ENCODE measurements around the gene C2orf76.

C2orf76 gene

DNA sequence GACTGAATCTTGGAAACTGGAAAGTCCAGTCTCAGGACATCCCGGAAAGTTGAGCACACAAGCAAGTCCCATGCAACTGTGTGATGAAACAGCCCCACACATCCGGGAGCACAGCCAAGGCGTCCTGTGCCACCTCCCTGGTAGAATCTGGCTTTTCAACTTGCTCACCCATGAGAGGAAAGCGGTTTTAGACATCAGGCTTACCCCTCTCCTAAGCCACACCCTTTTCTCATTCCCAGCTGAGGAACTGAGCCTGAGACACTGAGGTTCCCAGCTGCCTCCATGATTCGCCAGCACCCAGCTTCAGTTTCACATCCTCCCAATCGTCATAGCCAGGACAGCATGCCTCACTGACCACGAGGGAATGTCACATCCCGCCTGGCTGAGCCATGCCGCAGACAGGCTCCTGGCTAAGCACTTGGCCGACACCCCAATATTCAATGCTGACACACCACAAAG is 82.7 kb downstream of the C2orf76 start:
- Histone ChIP-seq H3K4me2 (ENCODE audit: low read depth, low read length, poor library complexity, severe bottlenecking) (no peak overlapping the region), H3K79me2 (ENCODE audit: insufficient read depth, low read length) (no peaks in the 10 kb centered on the region), H3F3A (ENCODE audit: low read depth) (no peaks in the 10 kb centered on the region), H2AFZ (ENCODE audit: low read length) (no peak overlapping the region), H3K4me3 (ENCODE audit: low read length, poor library complexity, severe bottlenecking) (no peak overlapping the region), H3K9ac (ENCODE audit: low read depth, low read length, poor library complexity, severe bottlenecking) (no peak overlapping the region), H3K9me3 (ENCODE audit: insufficient read depth, low read depth, low read length) (no peaks in the 10 kb centered on the region), H3K36me3 (ENCODE audit: insufficient read depth, low read length) (no peaks in the 10 kb centered on the region), H4K20me1 (ENCODE audit: insufficient read depth, low read length, poor library complexity, severe bottlenecking) (no peaks in the 10 kb centered on the region), H3K4me1 (ENCODE audit: insufficient read depth, low read length, poor library complexity, severe bottlenecking) (peaks cover 8% of the 10 kb centered on the region), H3K9me2 (replicated peaks; ENCODE audit: low read depth, low read length) (no peaks in the 10 kb centered on the region), H3K27me3 (ENCODE audit: insufficient read depth, low read length, poor library complexity, severe bottlenecking) (no peaks in the 10 kb centered on the region)
- TF ChIP-seq EZH2phosphoT487 (IDR thresholded peaks at IDR 0.05; ENCODE audit: borderline replicate concordance), result no peak
- TF ChIP-seq, protein P1, sequence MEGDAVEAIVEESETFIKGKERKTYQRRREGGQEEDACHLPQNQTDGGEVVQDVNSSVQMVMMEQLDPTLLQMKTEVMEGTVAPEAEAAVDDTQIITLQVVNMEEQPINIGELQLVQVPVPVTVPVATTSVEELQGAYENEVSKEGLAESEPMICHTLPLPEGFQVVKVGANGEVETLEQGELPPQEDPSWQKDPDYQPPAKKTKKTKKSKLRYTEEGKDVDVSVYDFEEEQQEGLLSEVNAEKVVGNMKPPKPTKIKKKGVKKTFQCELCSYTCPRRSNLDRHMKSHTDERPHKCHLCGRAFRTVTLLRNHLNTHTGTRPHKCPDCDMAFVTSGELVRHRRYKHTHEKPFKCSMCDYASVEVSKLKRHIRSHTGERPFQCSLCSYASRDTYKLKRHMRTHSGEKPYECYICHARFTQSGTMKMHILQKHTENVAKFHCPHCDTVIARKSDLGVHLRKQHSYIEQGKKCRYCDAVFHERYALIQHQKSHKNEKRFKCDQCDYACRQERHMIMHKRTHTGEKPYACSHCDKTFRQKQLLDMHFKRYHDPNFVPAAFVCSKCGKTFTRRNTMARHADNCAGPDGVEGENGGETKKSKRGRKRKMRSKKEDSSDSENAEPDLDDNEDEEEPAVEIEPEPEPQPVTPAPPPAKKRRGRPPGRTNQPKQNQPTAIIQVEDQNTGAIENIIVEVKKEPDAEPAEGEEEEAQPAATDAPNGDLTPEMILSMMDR (conservative IDR thresholded peaks at IDR 0.05; ENCODE audit: low read length), result no peak

DNA sequence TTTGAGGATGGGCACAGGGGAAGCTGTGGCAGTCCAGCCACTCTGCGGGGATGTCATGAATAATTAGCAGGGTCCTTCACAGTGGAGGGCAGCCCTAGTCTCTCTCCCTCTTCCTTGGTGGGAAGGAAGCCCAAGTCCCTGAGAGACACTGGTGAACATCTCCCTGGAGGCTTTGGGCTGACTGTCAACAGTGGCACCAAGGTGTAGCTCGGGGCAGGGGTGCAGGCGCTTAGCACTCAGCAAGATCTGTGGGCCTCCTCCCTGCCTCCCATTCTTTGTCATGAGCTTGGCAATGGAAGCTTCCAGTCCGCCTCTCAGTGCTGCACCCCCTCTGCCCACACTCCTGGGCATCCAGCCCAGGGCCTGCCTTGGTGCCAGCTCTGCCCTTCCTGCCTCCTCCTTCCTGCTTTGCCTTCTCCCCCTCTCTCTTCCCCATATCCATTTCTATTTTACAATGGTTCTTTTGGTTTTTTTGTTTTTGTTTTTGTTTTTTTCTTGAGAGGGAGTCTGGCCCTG is 83.6 kb downstream of the C2orf76 start:
- Histone ChIP-seq H3F3A (ENCODE audit: low read depth) (no peaks in the 10 kb centered on the region), H3K27me3 (ENCODE audit: insufficient read depth, low read length, poor library complexity, severe bottlenecking) (no peaks in the 10 kb centered on the region), H3K4me3 (ENCODE audit: low read length, poor library complexity, severe bottlenecking) (no peak overlapping the region), H3K79me2 (ENCODE audit: insufficient read depth, low read length) (no peaks in the 10 kb centered on the region), H3K9me3 (ENCODE audit: insufficient read depth, low read depth, low read length) (no peaks in the 10 kb centered on the region), H3K36me3 (ENCODE audit: insufficient read depth, low read length) (no peaks in the 10 kb centered on the region), H3K4me2 (ENCODE audit: low read depth, low read length, poor library complexity, severe bottlenecking) (no peak overlapping the region), H2AFZ (ENCODE audit: low read length) (no peak overlapping the region), H3K4me1 (ENCODE audit: insufficient read depth, low read length, poor library complexity, severe bottlenecking) (peaks cover 8% of the 10 kb centered on the region), H3K9me2 (replicated peaks; ENCODE audit: low read depth, low read length) (no peaks in the 10 kb centered on the region), H4K20me1 (ENCODE audit: insufficient read depth, low read length, poor library complexity, severe bottlenecking) (no peaks in the 10 kb centered on the region), H3K9ac (ENCODE audit: low read depth, low read length, poor library complexity, severe bottlenecking) (no peak overlapping the region)
- no peak for TF ChIP-seq EZH2phosphoT487 (IDR thresholded peaks at IDR 0.05; ENCODE audit: borderline replicate concordance)
- TF ChIP-seq, protein P1 (conservative IDR thresholded peaks at IDR 0.05; ENCODE audit: low read length), result no peak

DNA sequence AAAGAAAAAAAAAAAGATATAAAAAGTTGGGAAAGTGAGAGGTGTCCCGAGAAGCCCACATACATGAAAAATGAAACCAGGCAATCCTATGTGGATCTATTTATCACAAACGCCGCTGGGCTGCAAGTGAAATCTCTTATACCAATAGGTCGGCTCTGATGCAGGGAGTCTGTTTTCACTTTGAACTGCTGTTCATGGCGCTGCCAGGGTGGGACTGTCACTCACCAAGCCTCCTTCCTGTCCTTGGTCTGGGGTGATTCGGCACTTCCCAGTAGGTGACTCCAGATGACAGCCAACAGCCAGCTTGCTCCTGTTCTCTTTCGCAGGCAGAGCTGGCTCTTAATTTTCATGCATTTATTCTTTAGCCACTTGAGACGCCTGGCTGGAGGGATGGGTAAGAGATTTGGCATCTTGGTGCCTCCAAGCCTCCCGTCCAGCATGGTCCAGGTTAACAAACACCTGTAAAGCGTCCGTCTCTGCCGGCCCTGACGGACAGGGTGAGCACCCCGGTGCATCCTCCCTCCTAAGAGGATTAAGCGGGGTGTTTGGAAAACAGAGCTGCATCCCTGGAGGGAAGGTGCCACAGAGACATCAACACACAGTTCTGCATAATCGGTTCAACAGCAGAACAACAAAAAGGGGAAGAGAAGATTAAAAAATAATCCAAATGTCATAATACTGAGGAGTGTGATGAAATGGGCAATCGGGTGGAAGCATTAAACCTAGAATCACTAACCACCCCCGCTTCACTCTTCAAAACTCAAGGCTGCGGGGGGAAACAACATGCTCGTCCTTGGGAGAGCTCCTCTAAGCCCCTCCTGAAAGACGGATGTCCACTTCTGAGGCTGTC is 84.3 kb downstream of the C2orf76 start:
- H3K27me3 ChIP-seq (ENCODE audit: insufficient read depth, low read length, poor library complexity, severe bottlenecking), result no peaks in the 10 kb centered on the region
- H3K9me3 ChIP-seq (ENCODE audit: insufficient read depth, low read depth, low read length), result no peaks in the 10 kb centered on the region
- H3K4me3 ChIP-seq (ENCODE audit: low read length, poor library complexity, severe bottlenecking), result no peak overlapping the region
- H4K20me1 ChIP-seq (ENCODE audit: insufficient read depth, low read length, poor library complexity, severe bottlenecking), result no peaks in the 10 kb centered on the region
- H3F3A ChIP-seq (ENCODE audit: low read depth), result no peaks in the 10 kb centered on the region
- no peak overlapping the region for H2AFZ ChIP-seq (ENCODE audit: low read length)
- TF ChIP-seq EZH2phosphoT487 (IDR thresholded peaks at IDR 0.05; ENCODE audit: borderline replicate concordance), result no peak
- TF ChIP-seq, protein P1 (conservative IDR thresholded peaks at IDR 0.05; ENCODE audit: low read length), result no peak
- H3K36me3 ChIP-seq (ENCODE audit: insufficient read depth, low read length), result no peaks in the 10 kb centered on the region
- peaks cover 8% of the 10 kb centered on the region for H3K4me1 ChIP-seq (ENCODE audit: insufficient read depth, low read length, poor library complexity, severe bottlenecking)
- no peaks in the 10 kb centered on the region for H3K79me2 ChIP-seq (ENCODE audit: insufficient read depth, low read length)
- no peak overlapping the region for H3K9ac ChIP-seq (ENCODE audit: low read depth, low read length, poor library complexity, severe bottlenecking)
- H3K9me2 ChIP-seq (replicated peaks; ENCODE audit: low read depth, low read length), result no peaks in the 10 kb centered on the region
- no peak overlapping the region for H3K4me2 ChIP-seq (ENCODE audit: low read depth, low read length, poor library complexity, severe bottlenecking)
